GM12864 (cell line): ENCODE results near the gene GCN1.
A peak's percentile ranks its signal among the peaks of the same experiment; 100 is the strongest.
"Not testable (repeated sequence)": the region's sequence is repeated elsewhere in the genome, so short reads cannot be mapped to it uniquely, and the experiment has no call there.

Source experiments
- DNase-seq: peaks from one replicate; pipeline ENCODE4 v3.0.0-alpha.2; 2011; ENCODE audit warnings: low read depth
- H3K4me3 ChIP-seq: 2 replicates; pipeline ENCODE4 v1.5.1; 2011; ENCODE audit warnings: mild to moderate bottlenecking, low read depth, low read length, control low read depth
- TF ChIP-seq, protein P1 (sequence below): IDR thresholded peaks from 2 replicates; pipeline ENCODE4 v1.5.1; 2011; ENCODE audit warnings: low read depth, mild to moderate bottlenecking, moderate library complexity, low read length, control low read depth, inconsistent platforms; ENCODE audit errors: missing control alignments

GCN1 gene

GRCh38 chr12:120239776-120240494 lies 45.4 kb upstream of the GCN1 start:
- TF ChIP-seq, protein P1, sequence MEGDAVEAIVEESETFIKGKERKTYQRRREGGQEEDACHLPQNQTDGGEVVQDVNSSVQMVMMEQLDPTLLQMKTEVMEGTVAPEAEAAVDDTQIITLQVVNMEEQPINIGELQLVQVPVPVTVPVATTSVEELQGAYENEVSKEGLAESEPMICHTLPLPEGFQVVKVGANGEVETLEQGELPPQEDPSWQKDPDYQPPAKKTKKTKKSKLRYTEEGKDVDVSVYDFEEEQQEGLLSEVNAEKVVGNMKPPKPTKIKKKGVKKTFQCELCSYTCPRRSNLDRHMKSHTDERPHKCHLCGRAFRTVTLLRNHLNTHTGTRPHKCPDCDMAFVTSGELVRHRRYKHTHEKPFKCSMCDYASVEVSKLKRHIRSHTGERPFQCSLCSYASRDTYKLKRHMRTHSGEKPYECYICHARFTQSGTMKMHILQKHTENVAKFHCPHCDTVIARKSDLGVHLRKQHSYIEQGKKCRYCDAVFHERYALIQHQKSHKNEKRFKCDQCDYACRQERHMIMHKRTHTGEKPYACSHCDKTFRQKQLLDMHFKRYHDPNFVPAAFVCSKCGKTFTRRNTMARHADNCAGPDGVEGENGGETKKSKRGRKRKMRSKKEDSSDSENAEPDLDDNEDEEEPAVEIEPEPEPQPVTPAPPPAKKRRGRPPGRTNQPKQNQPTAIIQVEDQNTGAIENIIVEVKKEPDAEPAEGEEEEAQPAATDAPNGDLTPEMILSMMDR, result no peak
- H3K4me3 ChIP-seq, result no peak overlapping the region
- DNase-seq, result no peak

DNA sequence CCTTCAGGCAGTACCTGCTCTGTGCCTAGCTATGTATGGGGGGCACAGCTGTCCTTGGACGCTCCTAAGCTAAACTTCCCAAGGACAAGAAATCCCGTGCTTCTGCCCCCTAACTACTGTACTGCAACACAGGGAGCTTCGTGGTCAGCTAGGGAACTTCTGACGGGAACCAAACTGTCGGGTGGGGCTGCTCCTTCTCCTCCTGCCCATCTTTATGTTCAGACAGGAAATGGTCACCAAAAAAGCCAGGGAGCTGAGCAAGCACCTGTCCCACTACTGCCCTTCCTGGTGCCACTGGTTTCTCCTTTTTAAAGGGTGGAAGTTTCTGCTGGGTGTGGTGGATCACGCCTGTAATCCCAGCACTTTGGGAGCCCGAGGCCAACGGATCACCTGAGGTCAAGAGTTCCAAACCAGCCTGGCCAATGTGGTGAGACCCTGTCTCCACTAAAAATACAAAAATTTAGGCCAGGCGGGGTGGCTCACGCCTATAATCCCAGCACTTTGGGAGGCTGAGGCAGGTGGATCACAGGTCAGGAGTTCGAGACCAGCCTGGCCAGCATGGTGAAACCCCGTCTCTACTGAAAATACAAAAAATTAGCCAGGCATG lies 44.4 kb upstream of the GCN1 start:
- TF ChIP-seq, protein P1, result no peak
- no peak for DNase-seq
- no peak overlapping the region for H3K4me3 ChIP-seq

DNA sequence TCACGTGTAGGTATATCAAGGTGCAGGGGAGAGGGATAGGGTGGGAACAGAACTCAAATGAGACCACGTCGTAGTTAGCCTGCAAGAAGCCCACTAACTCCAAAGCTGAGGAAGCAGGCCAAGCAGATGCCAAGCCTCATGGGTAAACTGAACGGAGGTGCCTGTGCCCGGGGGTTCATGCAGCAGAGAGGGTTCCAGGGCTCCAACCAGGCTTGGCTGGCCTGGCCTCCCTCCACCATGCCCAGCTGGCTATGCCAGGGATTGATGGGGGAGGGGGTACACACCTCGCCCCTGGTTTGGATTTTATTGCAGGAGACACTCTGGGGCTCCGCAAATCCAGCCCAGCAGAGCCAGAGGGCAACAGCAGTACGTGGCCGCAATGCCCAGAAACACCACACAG lies 43.7 kb upstream of the GCN1 start:
- DNase-seq, result no peak
- TF ChIP-seq, protein P1, result no peak
- H3K4me3 ChIP-seq, result no peak overlapping the region

- DNase-seq, result no peak
- TF ChIP-seq, protein P1, result no peak
- H3K4me3 ChIP-seq, result no peak overlapping the region
These were observed 43.1 kb upstream of the GCN1 start for GRCh38 chr12:120237360-120238171.

- not testable (repeated sequence) for H3K4me3 ChIP-seq, DNase-seq
These were observed 42.3 kb upstream of the GCN1 start for GRCh38 chr12:120236809-120237208.

DNA sequence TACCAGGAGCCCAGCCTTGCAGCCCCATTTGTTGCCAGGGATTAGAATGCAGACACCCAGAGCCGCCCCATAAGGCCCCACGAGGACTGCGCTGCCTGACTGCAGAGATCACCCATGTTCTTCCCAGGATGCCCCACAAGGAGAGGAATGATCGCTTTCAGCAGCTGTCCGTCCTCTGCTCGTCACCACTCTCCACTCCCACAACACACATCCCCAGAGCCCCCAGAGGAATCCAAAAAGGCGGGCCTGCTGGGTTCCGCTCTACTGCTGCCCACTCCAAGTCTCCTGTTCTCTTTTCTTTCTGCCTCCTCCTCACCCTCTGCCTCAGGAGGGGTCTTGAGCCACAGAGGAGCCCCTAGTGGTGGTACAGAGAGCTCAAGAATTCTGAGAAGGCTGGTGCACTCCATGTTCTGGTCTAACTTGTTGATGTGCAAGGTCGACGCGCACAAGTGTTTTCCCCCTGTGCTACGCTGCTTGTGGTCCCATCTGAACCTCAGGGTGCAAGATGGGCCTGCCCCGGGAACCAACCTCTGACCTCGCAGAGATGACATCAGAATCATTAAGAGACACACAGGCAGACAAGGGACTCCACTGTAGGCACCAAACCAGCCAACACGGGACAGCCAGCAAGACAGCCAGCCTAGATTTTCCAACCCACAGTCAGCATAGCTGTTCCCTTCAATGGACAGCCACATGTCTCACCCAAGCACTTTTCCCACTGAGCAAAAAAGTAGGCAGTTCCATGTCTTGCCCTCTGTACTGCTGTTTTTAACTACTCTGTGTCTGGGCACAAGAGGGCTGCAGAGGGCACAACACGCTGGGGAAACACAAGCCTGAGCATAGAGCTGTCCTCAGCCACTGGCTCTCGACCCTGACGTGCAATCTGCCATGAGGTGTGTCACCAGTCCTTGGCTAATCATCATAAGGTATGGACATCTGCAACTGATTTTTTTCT lies 41.1 kb upstream of the GCN1 start:
- TF ChIP-seq, protein P1, result peak; percentile 15
- DNase-seq, result no peak
- H3K4me3 ChIP-seq, result no peak overlapping the region
